Right lobe of liver (tissue), 6 donors: ENCODE data around the gene MAP4K1. TPM values are rescaled to one million over a fixed set of nuclear protein-coding genes. Genes with fewer than 3 reads are reported as not detected.
"Not testable (repeated sequence)": the region's sequence is repeated elsewhere in the genome, so short reads cannot be mapped to it uniquely, and the experiment has no call there.

ENCODE experiments used
- ATAC-seq, 4 donors: fragments of 200-7000 bp; cut with Tn5 transposase; one replicate each; pipeline ENCODE4 v1.9.1; 2020; ENCODE audit warnings: mild to moderate bottlenecking in 4 of 4, moderate library complexity in 4 of 4
- DNase-seq, 3 donors: peaks; one replicate each; pipeline ENCODE4 v3.0.0-alpha.2; 2020
- H3K27ac ChIP-seq, 3 donors: fragments of 200-600 bp; one replicate each; pipeline ENCODE4 v1.8.0; 2022
- H3K27me3 ChIP-seq, 2 donors: fragments of 200-600 bp; one replicate each; pipeline ENCODE4 v1.8.0; 2022
- H3K36me3 ChIP-seq, 4 donors: fragments of 200-600 bp; sonication (generic) in 1 of 4; one replicate each; pipeline versions ENCODE4 v1.5.1 to v1.8.0; 2017 to 2022; ENCODE audit warnings: control low read depth in 1 of 4
- H3K4me1 ChIP-seq, 4 donors: fragments of 200-600 bp; sonication (generic) in 1 of 4; one replicate each; pipeline versions ENCODE4 v1.5.1 to v1.8.0; 2017 to 2022; ENCODE audit warnings: control low read depth in 1 of 4
- H3K4me3 ChIP-seq, 3 donors: fragments of 200-600 bp; one replicate each; pipeline ENCODE4 v1.8.0; 2022
- H3K9me3 ChIP-seq, 4 donors: fragments of 200-600 bp; sonication (generic) in 1 of 4; one replicate each; pipeline versions ENCODE4 v1.5.1 to v1.8.0; 2017 to 2022; ENCODE audit warnings: control low read depth in 1 of 4
- POLR2A ChIP-seq: fragments of 450-650 bp; IDR thresholded peaks from one replicate; pipeline ENCODE4 v1.6.1; 2017; ENCODE audit warnings: antibody characterized with exemption, mild to moderate bottlenecking
- WGBS: methylation state at CpG from one replicate; pipeline ENCODE4 v1.1.6; 2018; ENCODE audit warnings: low coverage, low lambda C conversion rate; ENCODE audit not compliant: insufficient coverage; ENCODE audit errors: missing lambda C conversion rate; 5-methylcytosine and 5-hydroxymethylcytosine counted together
- intact Hi-C, 2 donors: fragments of 100-400 bp; cut with DNase I; formaldehyde crosslinking; loops; one replicate each; pipeline versions ENCODE4 v1.11.2 to v1.14.1; 2022
- total RNA-seq, 6 experiments: library from RNA; depleted of rRNA in 2 of 6; stranded (reverse); fragments of >200 nt in 2 of 6; fragmentation: NEBNext Ultra II Directional in 3 of 6; extraction: Animal tissue kit (Norgen Biotek cat#: 25700) in 3 of 6; gene quantifications; one replicate each; pipeline versions ENCODE4 v1.1.0 to v1.2.4, GENCODE V29; 2016 to 2023
- TF ChIP-seq, protein P1 (sequence below), 4 donors: fragments of 200-600 bp in 3 of 4; fragments of 450-650 bp in 1 of 4; IDR thresholded peaks; one replicate each; pipeline versions ENCODE4 v1.5.1 to v1.8.0; 2016 to 2022; ENCODE audit warnings: antibody characterized with exemption in 4 of 4, mild to moderate bottlenecking in 2 of 4
- donor health status: DM: no; HTN: yes; CAD: no.
- donor health status: DM: no; HTN: no; CAD: no.
- donor health status: DM: no; HTN: no; CAD: no.
- donor health status: DM: no; HTN: yes; CAD: no.
- donor health status: DM: no; HTN: yes; CAD: no.

MAP4K1 gene
- total RNA-seq, 6 experiments from 2014 or later: 0.93 to 3.1 (median 2.0) TPM

GRCh38 chr19:38557205-38557799 is 60.5 kb downstream of the MAP4K1 start:
- intact Hi-C loops: no loop called here
- ATAC-seq: no peak
- H3K4me3 ChIP-seq: no peak overlapping the region
- TF ChIP-seq, protein P1, sequence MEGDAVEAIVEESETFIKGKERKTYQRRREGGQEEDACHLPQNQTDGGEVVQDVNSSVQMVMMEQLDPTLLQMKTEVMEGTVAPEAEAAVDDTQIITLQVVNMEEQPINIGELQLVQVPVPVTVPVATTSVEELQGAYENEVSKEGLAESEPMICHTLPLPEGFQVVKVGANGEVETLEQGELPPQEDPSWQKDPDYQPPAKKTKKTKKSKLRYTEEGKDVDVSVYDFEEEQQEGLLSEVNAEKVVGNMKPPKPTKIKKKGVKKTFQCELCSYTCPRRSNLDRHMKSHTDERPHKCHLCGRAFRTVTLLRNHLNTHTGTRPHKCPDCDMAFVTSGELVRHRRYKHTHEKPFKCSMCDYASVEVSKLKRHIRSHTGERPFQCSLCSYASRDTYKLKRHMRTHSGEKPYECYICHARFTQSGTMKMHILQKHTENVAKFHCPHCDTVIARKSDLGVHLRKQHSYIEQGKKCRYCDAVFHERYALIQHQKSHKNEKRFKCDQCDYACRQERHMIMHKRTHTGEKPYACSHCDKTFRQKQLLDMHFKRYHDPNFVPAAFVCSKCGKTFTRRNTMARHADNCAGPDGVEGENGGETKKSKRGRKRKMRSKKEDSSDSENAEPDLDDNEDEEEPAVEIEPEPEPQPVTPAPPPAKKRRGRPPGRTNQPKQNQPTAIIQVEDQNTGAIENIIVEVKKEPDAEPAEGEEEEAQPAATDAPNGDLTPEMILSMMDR (IDR thresholded peaks at IDR 0.05): no peak
- no peaks in the 10 kb centered on the region for H3K9me3 ChIP-seq
- no peaks in the 10 kb centered on the region for H3K27me3 ChIP-seq
- no peaks in the 10 kb centered on the region for H3K36me3 ChIP-seq
- 52% methylated on average over 11 of the region's 12 CpGs for whole genome bisulfite sequencing
- no peaks in the 10 kb centered on the region for H3K4me1 ChIP-seq
- H3K27ac ChIP-seq: no peak overlapping the region
- DNase-seq: no peak

DNA sequence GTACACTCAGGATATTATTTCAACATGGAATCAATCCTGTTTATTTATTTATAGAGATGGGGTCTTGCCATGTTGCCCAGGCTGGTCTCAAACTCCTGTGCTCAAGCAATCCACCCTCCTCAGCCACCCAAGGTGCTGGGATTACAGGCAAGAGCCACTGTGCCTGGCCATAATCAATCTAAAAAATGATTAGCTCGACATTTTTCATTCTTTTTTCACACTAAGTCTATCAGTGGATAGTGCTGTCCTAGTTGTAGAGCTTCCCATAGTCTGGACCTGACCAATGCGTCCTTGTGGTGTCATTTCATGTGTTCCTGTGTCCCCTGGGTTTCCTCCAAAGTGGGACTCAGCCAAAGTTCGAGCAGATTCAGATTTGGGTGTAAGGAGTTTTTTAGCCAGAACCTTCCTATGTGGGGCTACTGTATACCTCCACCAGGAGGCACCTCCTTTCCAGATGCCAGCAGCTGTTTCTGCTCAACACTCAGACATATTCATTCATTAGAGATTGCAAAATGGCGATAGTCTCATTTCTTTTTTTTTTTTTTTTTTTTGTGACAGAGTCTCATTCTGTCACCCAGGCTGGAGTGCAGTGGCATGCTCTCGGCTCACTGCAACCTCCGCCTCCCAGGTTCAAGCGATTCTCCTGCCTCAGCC is 61.1 kb downstream of the MAP4K1 start:
- no peaks in the 10 kb centered on the region for H3K9me3 ChIP-seq
- no peak overlapping the region for H3K4me3 ChIP-seq
- H3K27ac ChIP-seq: no peak overlapping the region
- DNase-seq (no peak), ATAC-seq (no peak)
- H3K27me3 ChIP-seq: no peaks in the 10 kb centered on the region
- no peaks in the 10 kb centered on the region for H3K36me3 ChIP-seq
- 36% methylated on average over 4 of the region's 7 CpGs for WGBS
- H3K4me1 ChIP-seq: no peaks in the 10 kb centered on the region
- no peak for TF ChIP-seq POLR2A
- TF ChIP-seq, protein P1 (IDR thresholded peaks at IDR 0.05): no peak
- intact Hi-C loops: no loop called here

GRCh38 chr19:38555200-38555599 is 62.6 kb downstream of the MAP4K1 start:
- WGBS: 48% methylated on average over 8 of the region's 8 CpGs
- H3K9me3 ChIP-seq: no peaks in the 10 kb centered on the region

DNA sequence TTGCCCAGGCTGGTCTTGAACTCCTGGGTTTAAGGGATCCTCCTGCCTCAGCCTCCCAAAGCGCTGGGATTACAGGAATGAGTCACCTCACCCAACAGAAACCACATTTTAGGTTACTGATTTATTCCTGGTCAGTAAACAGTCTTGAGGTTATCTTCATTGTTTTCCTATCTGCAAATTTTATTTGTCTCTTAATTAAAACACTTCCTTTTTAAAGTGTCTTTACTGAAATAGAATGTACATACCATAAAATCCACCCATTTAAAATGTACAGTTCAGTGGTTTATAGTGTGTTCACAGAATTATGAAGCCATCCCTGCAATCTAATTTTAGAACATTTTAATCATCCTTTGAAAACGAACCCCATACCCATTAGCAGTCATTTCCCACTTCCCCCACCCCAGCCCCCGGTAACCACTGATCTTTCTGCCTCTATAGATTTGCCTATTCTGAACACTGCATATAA is 63.0 kb downstream of the MAP4K1 start:
- no peaks in the 10 kb centered on the region for H3K4me1 ChIP-seq
- no peaks in the 10 kb centered on the region for H3K9me3 ChIP-seq
- no peaks in the 10 kb centered on the region for H3K27me3 ChIP-seq
- DNase-seq: no peak
- ATAC-seq: no peak
- no peaks in the 10 kb centered on the region for H3K36me3 ChIP-seq
- intact Hi-C loops: no loop called here
- 36% methylated on average over 3 of the region's 3 CpGs for WGBS
- TF ChIP-seq, protein P1 (IDR thresholded peaks at IDR 0.05): no peak
- TF ChIP-seq POLR2A: no peak
- no peak overlapping the region for H3K4me3 ChIP-seq
- H3K27ac ChIP-seq: no peak overlapping the region

More at GRCh38 chr19:38555200-38555599, 62.6 kb downstream of the MAP4K1 start:
- H3K36me3 ChIP-seq: no peaks in the 10 kb centered on the region
- DNase-seq (no peak), ATAC-seq (no peak)
- H3K4me3 ChIP-seq: no peak overlapping the region
- intact Hi-C loops: no loop called here
- no peak overlapping the region for H3K27ac ChIP-seq
- TF ChIP-seq, protein P1 (IDR thresholded peaks at IDR 0.05): no peak
- no peak for TF ChIP-seq POLR2A
- no peaks in the 10 kb centered on the region for H3K4me1 ChIP-seq
- no peaks in the 10 kb centered on the region for H3K27me3 ChIP-seq

- DNase-seq, intact Hi-C loops, H3K27me3 ChIP-seq: not testable (repeated sequence)
Measured at GRCh38 chr19:38553239-38553638, 64.5 kb downstream of the MAP4K1 start.

More at GRCh38 chr19:38553239-38553638, 64.5 kb downstream of the MAP4K1 start:
- ATAC-seq, H3K9me3 ChIP-seq, H3K4me3 ChIP-seq, H3K36me3 ChIP-seq, H3K4me1 ChIP-seq, H3K27ac ChIP-seq: not testable (repeated sequence)
- WGBS: no CpG with 5 or more reads among the region's 1 CpG
